A673 (cell line): ENCODE data around the gene SMIM24. TPM values are rescaled to one million over a fixed set of nuclear protein-coding genes. Genes with fewer than 3 reads are reported as not detected.
A peak's percentile ranks its signal among the peaks of the same experiment; 100 is the strongest.
"Not testable (repeated sequence)": the region's sequence is repeated elsewhere in the genome, so short reads cannot be mapped to it uniquely, and the experiment has no call there.

Experiments
- Bru-seq: library from RNA; stranded (reverse); fragments of 400-500 nt; gene quantifications from one replicate; lab custom pipeline; 2021; lab: Mats Ljungman, UMichigan
- BruChase-seq, 2 experiments: library from RNA; stranded (reverse); fragments of 400-500 nt; gene quantifications; one replicate each; lab custom pipeline; 2021; lab: Mats Ljungman, UMichigan
- BruUV-seq: library from RNA; stranded (reverse); fragments of 400-500 nt; replicated peaks from 2 replicates; lab custom pipeline; 2021; lab: Mats Ljungman, UMichigan
- CTCF ChIA-PET: fragments of 300-600 bp; sonication (Branson Sonifier 250); formaldehyde crosslinking; loops from one replicate; lab custom pipeline; 2022; ENCODE audit warnings: antibody characterized with exemption; lab: Charles Lee
- POLR2A ChIA-PET: fragments of 300-600 bp; sonication (Branson Sonifier 250); formaldehyde crosslinking; loops from one replicate; lab custom pipeline; 2022; ENCODE audit warnings: antibody characterized with exemption; ENCODE audit not compliant: low non-redundant PET; lab: Charles Lee
- DNase-seq: peaks from one replicate; pipeline ENCODE4 v3.0.0-alpha.2; 2015; ENCODE audit warnings: low spot score
- H3K27ac ChIP-seq: fragments of 200-600 bp; sonication (generic); 2 replicates; pipeline ENCODE4 v1.5.1; 2016; ENCODE audit warnings: mixed run types, low read depth, mild to moderate bottlenecking, mixed read lengths, antibody characterized with exemption, low read length; ENCODE audit not compliant: poor library complexity, severe bottlenecking
- H3K27me3 ChIP-seq: fragments of 200-600 bp; sonication (generic); replicated peaks from 2 replicates; pipeline ENCODE4 v1.6.1; 2017; ENCODE audit warnings: mixed run types, low read depth, mild to moderate bottlenecking, mixed read lengths, antibody characterized with exemption, low read length; ENCODE audit not compliant: insufficient read depth, poor library complexity
- H3K36me3 ChIP-seq: fragments of 200-600 bp; sonication (generic); 2 replicates; pipeline ENCODE4 v1.6.1; 2016; ENCODE audit warnings: mixed run types, mild to moderate bottlenecking, mixed read lengths, antibody characterized with exemption, low read length; ENCODE audit not compliant: insufficient read depth, poor library complexity, severe bottlenecking
- H3K4me1 ChIP-seq: fragments of 200-600 bp; sonication (generic); 2 replicates; pipeline ENCODE4 v1.6.1; 2017; ENCODE audit warnings: mixed run types, mild to moderate bottlenecking, mixed read lengths, antibody characterized with exemption, low read length; ENCODE audit not compliant: insufficient read depth, poor library complexity, severe bottlenecking
- H3K4me3 ChIP-seq: fragments of 200-600 bp; sonication (generic); 2 replicates; pipeline ENCODE4 v1.5.1; 2016; ENCODE audit warnings: low read depth, mixed run types, mild to moderate bottlenecking, mixed read lengths, low read length; ENCODE audit not compliant: poor library complexity, severe bottlenecking
- H3K9me3 ChIP-seq: fragments of 200-600 bp; sonication (generic); 2 replicates; pipeline ENCODE4 v1.6.1; 2016; ENCODE audit warnings: mixed run types, low read depth, mild to moderate bottlenecking, mixed read lengths, antibody characterized with exemption, low read length; ENCODE audit not compliant: poor library complexity, severe bottlenecking
- EZH2 ChIP-seq: fragments of 200-600 bp; sonication (generic); IDR thresholded peaks from 2 replicates; pipeline ENCODE4 v1.6.1; 2017; ENCODE audit warnings: borderline replicate concordance, low read depth, mild to moderate bottlenecking, mixed read lengths, antibody characterized with exemption, low read length; ENCODE audit not compliant: poor library complexity, severe bottlenecking
- intact Hi-C: fragments of 100-400 bp; cut with micrococcal nuclease; formaldehyde crosslinking; loops from one replicate; pipeline ENCODE4 v1.10.0; 2022; ENCODE audit not compliant: unreplicated experiment
- long read RNA-seq: library from polyadenylated mRNA; stranded (forward); transcript quantifications from one replicate; pipeline ENCODE4 v2.0.0, GENCODE V29; 2022
- total RNA-seq: library from RNA; stranded (reverse); gene quantifications from 2 replicates; pipeline ENCODE4 v1.2.3, GENCODE V29; 2021
- TF ChIP-seq, protein P1 (sequence below): fragments of 300-800, 200-600 bp; sonication (generic); conservative IDR thresholded peaks from 2 replicates; pipeline ENCODE4 v1.5.1; 2017; ENCODE audit warnings: low read depth, mild to moderate bottlenecking, antibody characterized with exemption, low read length, moderate library complexity, mixed read lengths

SMIM24 gene
- total RNA-seq = not detected in 2 replicates
- Bru-seq, nascent RNA = not detected
- BruChase-seq, experiment 1, labeled RNA remaining after a 2-hour chase = percentile 10 among the genes with signal in this experiment
- BruChase-seq, experiment 2, labeled RNA remaining after a 6-hour chase = percentile 14 among the genes with signal in this experiment
- long read RNA-seq = 0 reads

DNA sequence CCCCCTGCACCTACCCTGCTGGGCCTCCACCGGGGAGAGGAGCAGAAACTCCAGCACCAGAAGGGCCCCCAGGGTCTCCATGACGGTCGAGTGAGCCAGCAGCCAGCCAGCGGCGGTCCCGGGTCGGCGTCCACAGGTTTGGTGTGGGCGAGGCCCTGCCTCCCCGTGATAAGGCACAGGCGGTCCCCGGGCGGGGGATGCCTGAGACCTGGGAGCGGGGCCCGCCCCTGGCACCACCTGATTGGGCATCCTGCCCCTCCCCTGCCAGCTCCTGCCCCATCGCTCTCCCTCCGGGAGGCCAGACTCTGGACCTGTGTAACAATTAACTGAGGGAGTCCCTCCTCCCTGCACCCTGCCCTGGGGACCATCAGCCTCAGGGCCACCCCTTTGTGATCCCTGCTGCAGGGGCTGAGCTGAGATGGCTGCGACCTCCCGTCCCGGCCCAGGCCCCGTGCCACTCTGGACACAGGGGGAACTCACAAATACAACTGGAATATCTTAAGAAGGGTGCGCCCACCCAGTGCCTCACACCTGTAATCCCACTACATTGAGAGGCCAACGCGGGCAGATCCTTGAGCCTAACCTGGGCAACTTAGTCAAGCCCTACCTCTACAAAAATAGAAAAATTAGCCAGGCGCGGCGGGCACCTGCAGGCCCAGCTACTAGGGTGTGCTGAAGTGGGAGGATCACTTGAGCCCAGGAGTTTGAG, at the start of gene SMIM24:
SMIM24 (minus strand) TSS at position 143 of the 709 bp plus-strand sequence; CDS start at position 81, 62 bp downstream.
- Histone ChIP-seq H3K27me3 (peaks cover 40% of the 10 kb centered on the region), H3K9me3 (no peaks in the 10 kb centered on the region), H3K36me3 (no peaks in the 10 kb centered on the region), H3K27ac (no peak within 1 kb of the TSS), H3K4me1 (no peaks in the 10 kb centered on the region), H3K4me3 (no peak within 1 kb of the TSS)
- CTCF ChIA-PET = interaction anchor here (1.0 kb wide), 1 partner anchor 175 kb away, joined by 6 read pairs; no protein-coding TSS in a partner anchor
- intact Hi-C loops = no loop called here
- BruUV-seq = no TSS peak
- TF ChIP-seq, protein P1, sequence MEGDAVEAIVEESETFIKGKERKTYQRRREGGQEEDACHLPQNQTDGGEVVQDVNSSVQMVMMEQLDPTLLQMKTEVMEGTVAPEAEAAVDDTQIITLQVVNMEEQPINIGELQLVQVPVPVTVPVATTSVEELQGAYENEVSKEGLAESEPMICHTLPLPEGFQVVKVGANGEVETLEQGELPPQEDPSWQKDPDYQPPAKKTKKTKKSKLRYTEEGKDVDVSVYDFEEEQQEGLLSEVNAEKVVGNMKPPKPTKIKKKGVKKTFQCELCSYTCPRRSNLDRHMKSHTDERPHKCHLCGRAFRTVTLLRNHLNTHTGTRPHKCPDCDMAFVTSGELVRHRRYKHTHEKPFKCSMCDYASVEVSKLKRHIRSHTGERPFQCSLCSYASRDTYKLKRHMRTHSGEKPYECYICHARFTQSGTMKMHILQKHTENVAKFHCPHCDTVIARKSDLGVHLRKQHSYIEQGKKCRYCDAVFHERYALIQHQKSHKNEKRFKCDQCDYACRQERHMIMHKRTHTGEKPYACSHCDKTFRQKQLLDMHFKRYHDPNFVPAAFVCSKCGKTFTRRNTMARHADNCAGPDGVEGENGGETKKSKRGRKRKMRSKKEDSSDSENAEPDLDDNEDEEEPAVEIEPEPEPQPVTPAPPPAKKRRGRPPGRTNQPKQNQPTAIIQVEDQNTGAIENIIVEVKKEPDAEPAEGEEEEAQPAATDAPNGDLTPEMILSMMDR = no peak
- no peak for TF ChIP-seq EZH2
- DNase-seq = no peak
- POLR2A ChIA-PET = no interaction called here

DNA sequence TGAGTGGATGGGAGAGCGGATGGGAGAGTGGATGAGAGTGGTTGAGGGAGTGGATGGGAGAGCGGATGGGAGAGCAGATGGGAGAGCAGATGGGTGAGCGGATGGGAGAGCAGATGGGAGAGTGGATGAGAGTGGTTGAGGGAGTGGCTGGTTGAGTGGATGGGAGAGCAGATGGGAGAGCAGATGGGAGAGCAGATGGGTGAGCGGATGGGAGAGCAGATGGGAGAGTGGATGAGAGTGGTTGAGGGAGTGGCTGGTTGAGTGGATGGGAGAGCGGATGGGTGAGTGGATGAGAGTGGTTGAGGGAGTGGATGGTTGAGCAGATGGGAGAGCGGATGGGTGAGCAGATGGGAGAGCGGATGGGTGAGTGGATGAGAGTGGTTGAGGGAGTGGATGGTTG, 49.0 kb upstream of the SMIM24 start:
- H3K27ac ChIP-seq, DNase-seq, CTCF ChIA-PET, H3K9me3 ChIP-seq, intact Hi-C loops, POLR2A ChIA-PET, BruUV-seq, H3K27me3 ChIP-seq, H3K4me1 ChIP-seq, H3K4me3 ChIP-seq: not testable (repeated sequence)
- peaks cover 67% of the 10 kb centered on the region for H3K36me3 ChIP-seq

DNA sequence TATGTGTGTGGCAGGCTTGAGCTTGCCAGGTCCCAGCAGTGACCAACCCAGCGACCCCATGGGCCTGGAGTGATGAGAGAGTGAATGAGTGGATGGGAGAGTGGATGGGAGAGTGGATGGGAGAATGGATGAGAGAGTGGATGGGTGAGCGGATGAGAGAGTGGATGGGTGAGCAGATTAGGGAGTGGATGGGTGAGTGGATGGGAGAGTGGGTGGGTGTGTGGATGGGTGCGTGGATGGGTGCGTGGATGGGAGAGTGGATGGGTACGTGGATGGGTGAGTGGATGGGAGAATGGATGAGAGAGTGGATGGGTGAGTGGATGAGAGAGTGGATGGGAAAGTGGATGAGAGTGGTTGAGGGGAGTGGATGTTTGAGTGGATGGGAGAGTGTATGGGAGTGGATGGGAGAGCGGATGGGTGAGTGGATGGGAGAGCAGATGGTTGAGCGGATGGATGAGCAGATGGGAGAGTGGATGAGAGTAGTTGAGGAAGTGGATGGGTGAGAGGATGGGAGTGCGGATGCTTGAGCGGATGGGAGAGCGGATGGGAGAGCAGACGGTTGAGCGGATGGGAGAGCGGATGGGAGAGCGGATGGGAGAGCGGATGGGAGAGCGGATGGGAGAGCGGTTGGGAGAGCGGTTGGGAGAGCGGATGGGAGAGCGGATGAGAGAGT, 48.4 kb upstream of the SMIM24 start:
- ChIA-PET POLR2A (no interaction called here), CTCF (no interaction called here)
- H3K9me3 ChIP-seq = no peaks in the 10 kb centered on the region
- intact Hi-C loops = no loop called here
- no peak overlapping the region for H3K4me3 ChIP-seq
- no peak overlapping the region for H3K27ac ChIP-seq
- no peak for DNase-seq
- H3K4me1 ChIP-seq = no peaks in the 10 kb centered on the region
- TF ChIP-seq EZH2 = no peak
- TF ChIP-seq, protein P1 = no peak
- no TSS peak for BruUV-seq
- peaks cover 67% of the 10 kb centered on the region for H3K36me3 ChIP-seq
- H3K27me3 ChIP-seq = no peaks in the 10 kb centered on the region
